ENCODE results near the gene PELI3. TPM values are rescaled to one million over a fixed set of nuclear protein-coding genes. Genes with fewer than 3 reads are reported as not detected.

The PELI3 gene
- polyA plus RNA-seq, 1 donor (not counting 4 experiments of a cell fraction or from before 2014, with no cell fraction given), result 2.1 TPM

DNA sequence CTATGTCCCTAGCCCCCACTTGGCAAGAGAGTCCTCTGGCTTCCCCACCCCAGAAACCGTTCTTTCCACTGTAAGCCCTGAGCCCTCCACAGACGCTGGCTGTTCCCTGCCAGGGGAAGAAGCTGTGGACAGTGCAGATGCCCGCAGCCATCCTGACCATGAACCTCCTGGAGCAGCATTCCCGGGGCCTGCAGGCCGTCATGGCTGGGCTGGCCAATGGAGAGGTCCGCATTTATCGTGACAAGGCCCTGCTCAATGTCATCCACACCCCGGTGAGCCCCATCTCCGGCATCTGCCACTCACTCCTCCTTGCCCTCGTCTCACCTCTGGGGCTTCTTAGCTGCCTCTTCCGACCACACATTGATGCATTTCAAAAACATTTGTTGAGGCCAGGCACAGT lies 56.9 kb downstream of the PELI3 start:
- Histone ChIP-seq H3K27me3 (ENCODE audit: control insufficient read depth, extremely low read depth, insufficient read depth, low read length) (no peaks in the 10 kb centered on the region), H3K4me3 (ENCODE audit: control insufficient read depth in 2 of 3, extremely low read depth in 1 of 3, insufficient read depth in 2 of 3, low read depth in 1 of 3, low read length in 3 of 3) (no peak overlapping the region), H3K4me2 (ENCODE audit: control insufficient read depth, extremely low read depth, insufficient read depth, low read depth, low read length) (no peak overlapping the region), H2AFZ (ENCODE audit: control insufficient read depth, low read length) (no peak overlapping the region), H3K9ac (ENCODE audit: control insufficient read depth, extremely low read depth, insufficient read depth, low read length) (no peak overlapping the region), H3K4me1 (ENCODE audit: control insufficient read depth, extremely low read depth, insufficient read depth, low read length) (no peaks in the 10 kb centered on the region), H4K20me1 (ENCODE audit: control insufficient read depth, extremely low read depth, insufficient read depth, low read length) (no peaks in the 10 kb centered on the region), H3K27ac (ENCODE audit: control insufficient read depth, insufficient read depth, low read length) (no peak overlapping the region), H3K79me2 (ENCODE audit: control insufficient read depth, insufficient read depth, low read length) (no peaks in the 10 kb centered on the region), H3K9me1 (ENCODE audit: control insufficient read depth, extremely low read depth, insufficient read depth, low read length) (no peaks in the 10 kb centered on the region), H3K9me3 (ENCODE audit: control insufficient read depth, low read depth, low read length) (no peaks in the 10 kb centered on the region), H3K36me3 (ENCODE audit: control insufficient read depth in 2 of 2, extremely low read depth in 1 of 2, insufficient read depth in 2 of 2, low read length in 2 of 2) (peaks cover 12 to 17% of the 10 kb centered on the region in 2 experiments)
- TF ChIP-seq, protein P1, sequence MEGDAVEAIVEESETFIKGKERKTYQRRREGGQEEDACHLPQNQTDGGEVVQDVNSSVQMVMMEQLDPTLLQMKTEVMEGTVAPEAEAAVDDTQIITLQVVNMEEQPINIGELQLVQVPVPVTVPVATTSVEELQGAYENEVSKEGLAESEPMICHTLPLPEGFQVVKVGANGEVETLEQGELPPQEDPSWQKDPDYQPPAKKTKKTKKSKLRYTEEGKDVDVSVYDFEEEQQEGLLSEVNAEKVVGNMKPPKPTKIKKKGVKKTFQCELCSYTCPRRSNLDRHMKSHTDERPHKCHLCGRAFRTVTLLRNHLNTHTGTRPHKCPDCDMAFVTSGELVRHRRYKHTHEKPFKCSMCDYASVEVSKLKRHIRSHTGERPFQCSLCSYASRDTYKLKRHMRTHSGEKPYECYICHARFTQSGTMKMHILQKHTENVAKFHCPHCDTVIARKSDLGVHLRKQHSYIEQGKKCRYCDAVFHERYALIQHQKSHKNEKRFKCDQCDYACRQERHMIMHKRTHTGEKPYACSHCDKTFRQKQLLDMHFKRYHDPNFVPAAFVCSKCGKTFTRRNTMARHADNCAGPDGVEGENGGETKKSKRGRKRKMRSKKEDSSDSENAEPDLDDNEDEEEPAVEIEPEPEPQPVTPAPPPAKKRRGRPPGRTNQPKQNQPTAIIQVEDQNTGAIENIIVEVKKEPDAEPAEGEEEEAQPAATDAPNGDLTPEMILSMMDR (optimal IDR thresholded peaks at IDR 0.05 in 1 of 3, IDR thresholded peaks at IDR 0.05 in 1 of 3, conservative IDR thresholded peaks at IDR 0.05 in 1 of 3; ENCODE audit: extremely low read depth in 1 of 3, insufficient read depth in 2 of 3, low read length in 3 of 3), result no peak
- no peak for TF ChIP-seq EZH2 (IDR thresholded peaks at IDR 0.05; ENCODE audit: low read length)
- DNase-seq (ENCODE audit: low read depth, low spot score) (no peak), FAIRE-seq (no peak)
- dilution Hi-C loops (cut with MboI; ENCODE audit: extremely low pct_ligation_motif_present, low sequenced_read_pairs), result no loop called here

DNA sequence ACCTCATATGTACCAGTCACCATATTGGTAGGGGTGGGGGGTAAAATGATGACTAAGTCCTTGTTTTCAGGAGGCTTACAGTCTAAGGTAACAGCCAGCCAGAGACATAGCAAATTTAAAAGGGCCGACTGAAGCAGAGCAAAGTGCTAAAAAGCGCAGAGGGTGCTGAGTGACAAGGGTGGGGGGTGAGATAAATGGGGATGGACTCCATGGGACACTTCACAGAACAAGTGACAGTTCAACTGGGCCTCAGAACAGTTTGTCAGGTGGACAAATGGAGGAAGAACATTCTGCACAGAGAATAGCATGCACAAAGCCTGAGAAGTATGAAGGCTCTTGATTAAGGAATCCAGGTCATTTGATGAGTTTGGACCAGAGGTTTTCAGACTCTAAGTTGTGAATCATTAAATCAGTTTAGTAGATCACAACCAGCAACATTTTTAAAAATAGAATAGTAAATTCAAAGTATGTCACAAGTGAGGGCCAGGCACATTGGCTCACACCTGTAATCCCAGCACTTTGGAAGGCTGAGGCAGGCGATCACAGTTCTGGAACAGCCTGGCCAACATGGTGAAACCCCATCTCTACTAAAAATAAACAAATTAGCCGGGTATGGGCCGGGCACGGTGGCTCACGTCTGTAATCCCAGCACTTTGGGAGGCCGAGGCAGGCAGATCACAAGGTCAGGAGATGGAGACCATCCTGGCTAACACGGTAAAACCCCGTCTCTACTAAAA lies 57.8 kb downstream of the PELI3 start:
- Histone ChIP-seq H3K27ac (ENCODE audit: control insufficient read depth, insufficient read depth, low read length) (no peak overlapping the region), H2AFZ (ENCODE audit: control insufficient read depth, low read length) (no peak overlapping the region), H3K36me3 (ENCODE audit: control insufficient read depth in 2 of 2, extremely low read depth in 1 of 2, insufficient read depth in 2 of 2, low read length in 2 of 2) (peaks cover 10 to 18% of the 10 kb centered on the region in 2 experiments), H3K9me1 (ENCODE audit: control insufficient read depth, extremely low read depth, insufficient read depth, low read length) (no peaks in the 10 kb centered on the region), H3K79me2 (ENCODE audit: control insufficient read depth, insufficient read depth, low read length) (no peaks in the 10 kb centered on the region), H3K9ac (ENCODE audit: control insufficient read depth, extremely low read depth, insufficient read depth, low read length) (no peak overlapping the region), H3K27me3 (ENCODE audit: control insufficient read depth, extremely low read depth, insufficient read depth, low read length) (no peaks in the 10 kb centered on the region), H4K20me1 (ENCODE audit: control insufficient read depth, extremely low read depth, insufficient read depth, low read length) (no peaks in the 10 kb centered on the region), H3K4me3 (ENCODE audit: control insufficient read depth in 2 of 3, extremely low read depth in 1 of 3, insufficient read depth in 2 of 3, low read depth in 1 of 3, low read length in 3 of 3) (no peak overlapping the region), H3K9me3 (ENCODE audit: control insufficient read depth, low read depth, low read length) (no peaks in the 10 kb centered on the region), H3K4me2 (ENCODE audit: control insufficient read depth, extremely low read depth, insufficient read depth, low read depth, low read length) (no peak overlapping the region), H3K4me1 (ENCODE audit: control insufficient read depth, extremely low read depth, insufficient read depth, low read length) (no peaks in the 10 kb centered on the region)
- dilution Hi-C loops (cut with MboI; ENCODE audit: extremely low pct_ligation_motif_present, low sequenced_read_pairs), result no loop called here
- DNase-seq (ENCODE audit: low read depth, low spot score) (no peak), FAIRE-seq (no peak)
- no peak for TF ChIP-seq EZH2 (IDR thresholded peaks at IDR 0.05; ENCODE audit: low read length)
- TF ChIP-seq, protein P1 (optimal IDR thresholded peaks at IDR 0.05 in 1 of 3, IDR thresholded peaks at IDR 0.05 in 1 of 3, conservative IDR thresholded peaks at IDR 0.05 in 1 of 3; ENCODE audit: extremely low read depth in 1 of 3, insufficient read depth in 2 of 3, low read length in 3 of 3), result no peak

Small RNA genes lying within 50 kb of the gene (small RNA-seq; reads per million reads assigned to genes)
- 0 reads per million in 3 experiments for gene RF00416 (ENCODE audit: insufficient read length in 3 of 3, low read depth in 3 of 3, low replicate concordance in 1 of 3)

Other genes with a start within 250 kb of the PELI3 start
- 9.3 to 19.1 TPM (median 14.1 TPM) in 3 replicates for gene KLC2, start 209.2 kb upstream of the PELI3 start, polyA plus RNA-seq
- 133 to 213 TPM (median 187 TPM) in 3 replicates for gene RAB1B, start 198.3 kb upstream of the PELI3 start, polyA plus RNA-seq
- 0.17 to 0.25 TPM (median 0.18 TPM) in 3 replicates for gene CNIH2, start 188.7 kb upstream of the PELI3 start, polyA plus RNA-seq
- 80.3 to 157 TPM (median 87.5 TPM) in 3 replicates for gene YIF1A, start 177.8 kb upstream of the PELI3 start, polyA plus RNA-seq
- 0.05 to 0.18 TPM in 2 of 3 replicates, not detected in the other for gene TMEM151A, start 175.0 kb upstream of the PELI3 start, polyA plus RNA-seq
- 0.02 to 0.40 TPM (median 0.12 TPM) in 3 replicates for gene CD248, start 149.9 kb upstream of the PELI3 start, polyA plus RNA-seq
- gene RIN1, start 130.5 kb upstream of the PELI3 start, polyA plus RNA-seq, result 10.6 to 18.6 TPM (median 16.1 TPM) in 3 replicates
- 61.4 to 65.8 TPM (median 64.8 TPM) in 3 replicates for gene BRMS1, start 121.8 kb upstream of the PELI3 start, polyA plus RNA-seq
- 5.2 to 6.0 TPM (median 5.7 TPM) in 3 replicates for gene B4GAT1, start 119.3 kb upstream of the PELI3 start, polyA plus RNA-seq
- gene SLC29A2, start 95.1 kb upstream of the PELI3 start, polyA plus RNA-seq, result 1.3 to 2.7 TPM (median 1.7 TPM) in 3 replicates
- 0.03 TPM in 1 of 3 replicates, not detected in the others for gene NPAS4, start 45.9 kb upstream of the PELI3 start, polyA plus RNA-seq
- gene MRPL11, start 28.1 kb upstream of the PELI3 start, polyA plus RNA-seq, result 31.1 to 51.7 TPM (median 43.9 TPM) in 3 replicates
- gene DPP3, start 13.5 kb downstream of the PELI3 start, polyA plus RNA-seq, result 57.9 to 75.1 TPM (median 64.5 TPM) in 3 replicates
- gene BBS1, start 43.7 kb downstream of the PELI3 start, polyA plus RNA-seq, result 11.7 to 14.6 TPM (median 14.6 TPM) in 3 replicates
- gene ZDHHC24, start 79.1 kb downstream of the PELI3 start, polyA plus RNA-seq, result 4.8 to 8.2 TPM (median 5.9 TPM) in 3 replicates
- not detected in 3 replicates for gene ACTN3, start 80.0 kb downstream of the PELI3 start, polyA plus RNA-seq
- 3.2 to 5.8 TPM (median 3.3 TPM) in 3 replicates for gene CTSF, start 101.7 kb downstream of the PELI3 start, polyA plus RNA-seq
- 0.04 to 0.09 TPM (median 0.07 TPM) in 3 replicates for gene CCDC87, start 126.2 kb downstream of the PELI3 start, polyA plus RNA-seq
- gene CCS, start 126.3 kb downstream of the PELI3 start, polyA plus RNA-seq, result 17.6 to 22.7 TPM (median 21.3 TPM) in 3 replicates
- 10.5 to 23.8 TPM (median 16.6 TPM) in 3 replicates for gene RBM14, start 149.7 kb downstream of the PELI3 start, polyA plus RNA-seq
- 153 to 190 TPM (median 171 TPM) in 3 replicates for gene RBM4, start 171.8 kb downstream of the PELI3 start, polyA plus RNA-seq
- 17.2 to 20.9 TPM (median 17.9 TPM) in 3 replicates for gene RBM4B, start 211.0 kb downstream of the PELI3 start, polyA plus RNA-seq